Ecto neural progenitor cell (in vitro differentiated cells): Measurements from ENCODE around the gene JMJD6.
A peak's percentile ranks its signal among the peaks of the same experiment; 100 is the strongest.
"Not testable (repeated sequence)": the region's sequence is repeated elsewhere in the genome, so short reads cannot be mapped to it uniquely, and the experiment has no call there.

Experiments
- DNase-seq: peaks from one replicate; pipeline ENCODE4 v3.0.0-alpha.2; 2018; ENCODE audit warnings: low spot score

The JMJD6 gene

DNA sequence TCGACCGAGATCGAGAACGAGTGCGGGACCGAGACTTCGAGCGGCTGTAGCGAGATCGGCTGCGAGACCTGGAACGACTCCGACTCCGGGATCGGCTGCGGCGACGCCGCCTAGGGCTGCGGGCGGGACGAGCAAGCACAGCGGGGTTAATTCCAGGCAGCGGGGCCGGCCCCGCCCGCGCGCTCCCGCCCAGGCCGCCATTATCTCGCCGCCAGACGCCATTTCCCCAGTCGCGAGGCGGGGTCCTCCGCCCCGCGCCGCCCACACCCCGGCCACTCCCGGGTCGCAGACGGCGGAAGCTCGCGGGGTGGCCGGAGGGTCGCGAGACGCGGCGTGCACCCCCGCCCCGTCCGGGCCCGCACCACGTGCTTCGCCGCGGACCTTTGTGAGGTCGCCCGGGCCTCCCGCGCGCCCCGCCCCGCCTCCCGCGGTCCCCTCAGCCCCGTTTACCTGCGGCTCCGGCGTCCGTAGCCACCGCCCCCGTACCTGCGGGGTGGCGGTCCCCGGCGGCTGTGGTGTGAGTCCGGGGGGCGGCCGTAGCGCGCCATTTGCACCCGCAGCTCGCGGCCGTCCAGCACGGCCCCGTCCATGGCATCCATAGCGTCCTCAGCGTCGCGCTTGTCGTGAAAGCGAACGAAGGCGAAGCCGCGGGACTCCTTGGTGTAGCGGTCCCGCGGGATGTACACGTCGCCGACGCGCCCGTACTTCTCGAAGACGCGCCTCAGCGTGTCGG, 10.1 kb upstream of the JMJD6 start:
- DNase-seq = peak; percentile 92

DNA sequence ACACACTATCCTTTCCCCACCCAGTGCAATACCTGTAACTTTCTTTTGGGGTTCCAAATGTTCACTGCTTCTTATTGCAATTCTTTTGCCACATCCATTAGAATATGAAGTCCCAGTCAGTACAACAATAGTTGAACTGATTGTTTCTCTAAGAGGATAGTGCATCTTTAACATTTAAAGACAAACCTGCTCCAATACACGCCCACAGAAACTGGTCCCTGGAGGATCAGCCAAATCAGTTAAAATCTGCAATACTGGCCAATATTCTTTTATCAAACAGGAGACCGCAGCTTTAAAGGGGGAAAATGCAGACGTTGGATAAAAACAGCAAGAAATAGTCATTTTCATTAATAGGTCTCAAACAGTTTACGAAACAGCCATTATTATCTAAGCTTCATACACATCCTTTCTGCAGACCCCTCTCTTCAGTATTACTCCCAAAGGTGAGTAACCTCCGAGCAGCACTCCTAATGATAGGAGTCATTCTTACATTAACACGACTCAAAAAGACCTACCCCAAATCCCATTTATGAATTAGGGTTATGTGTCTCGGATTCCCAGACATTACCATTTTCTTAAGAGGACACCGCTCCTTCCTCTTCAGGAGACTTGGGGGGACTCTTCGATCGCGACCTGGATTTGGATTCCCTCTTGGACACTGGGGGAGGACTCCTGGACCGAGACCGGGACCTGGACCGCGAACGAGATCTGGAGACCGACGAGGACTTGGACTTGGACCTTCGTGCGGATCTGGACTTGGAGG, 9.4 kb upstream of the JMJD6 start:
- DNase-seq = no peak

DNA sequence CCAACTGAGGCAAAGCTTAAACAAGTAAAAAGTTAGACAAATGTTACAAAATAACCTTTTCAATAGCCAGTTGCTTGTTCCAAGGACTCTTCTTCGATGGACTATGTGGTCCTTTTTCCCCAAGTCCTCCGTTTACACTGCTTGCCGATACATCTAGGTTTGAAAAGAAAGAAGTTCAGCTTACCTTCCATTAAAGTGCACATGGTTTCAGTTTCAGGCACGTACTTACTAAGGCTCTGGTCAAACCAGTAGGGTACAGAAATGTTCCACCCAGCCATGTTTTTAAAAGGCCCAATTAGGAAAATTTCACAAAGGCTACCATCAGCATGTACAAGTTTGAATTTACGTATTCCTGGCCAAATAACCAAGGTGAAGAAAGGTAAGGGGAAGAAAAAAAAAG, 8.6 kb upstream of the JMJD6 start:
- no peak for DNase-seq

DNA sequence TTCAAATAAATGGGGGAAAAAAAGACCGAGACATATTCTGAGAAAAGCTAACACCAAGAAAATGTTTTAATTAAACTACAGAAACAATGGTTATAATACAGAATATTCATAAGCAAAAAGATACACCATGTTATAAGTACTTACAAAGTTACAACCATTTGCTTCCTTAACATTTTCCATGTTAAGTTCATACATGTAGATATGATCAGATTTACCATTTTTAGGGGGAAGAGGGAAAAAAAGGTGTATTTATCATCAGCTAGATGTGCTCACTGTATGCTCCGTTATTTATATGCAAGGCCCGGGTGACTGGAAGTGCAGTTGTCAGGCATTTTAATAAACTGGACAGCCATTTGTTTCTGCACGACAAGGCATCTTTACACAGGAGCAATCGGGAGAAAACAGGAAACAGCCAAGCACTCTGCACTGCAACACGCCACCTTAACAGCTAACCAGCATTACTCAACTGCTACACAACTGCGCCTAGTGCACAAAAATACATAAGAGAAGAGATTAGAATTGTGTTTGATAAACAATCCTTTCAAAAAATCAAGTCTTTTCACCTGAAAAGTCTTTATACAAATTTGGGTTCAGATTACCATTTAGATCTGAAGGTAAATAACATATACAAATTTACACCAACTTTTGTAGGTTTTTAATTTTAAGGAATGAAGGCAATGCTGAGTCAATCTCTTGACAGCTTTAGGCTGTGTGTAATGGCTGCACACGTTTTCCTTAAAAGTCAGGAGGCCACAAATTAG, 7.9 kb upstream of the JMJD6 start:
- no peak for DNase-seq

DNA sequence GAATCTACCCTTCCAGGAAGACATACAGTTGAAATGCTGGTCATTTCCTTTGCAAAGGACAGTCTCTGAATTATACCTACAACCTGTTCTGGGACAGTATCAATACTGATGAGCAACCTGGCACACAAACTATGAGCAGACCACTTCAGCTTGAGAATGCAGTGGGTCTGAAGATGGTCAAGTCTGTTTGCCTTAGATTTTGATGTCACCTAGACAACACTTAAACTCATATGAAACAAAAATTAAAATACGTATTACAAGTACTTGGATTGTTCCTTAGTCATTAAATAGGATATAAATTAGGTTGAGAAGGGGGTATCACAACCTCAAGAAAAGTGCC, 7.2 kb upstream of the JMJD6 start:
- DNase-seq = no peak

DNA sequence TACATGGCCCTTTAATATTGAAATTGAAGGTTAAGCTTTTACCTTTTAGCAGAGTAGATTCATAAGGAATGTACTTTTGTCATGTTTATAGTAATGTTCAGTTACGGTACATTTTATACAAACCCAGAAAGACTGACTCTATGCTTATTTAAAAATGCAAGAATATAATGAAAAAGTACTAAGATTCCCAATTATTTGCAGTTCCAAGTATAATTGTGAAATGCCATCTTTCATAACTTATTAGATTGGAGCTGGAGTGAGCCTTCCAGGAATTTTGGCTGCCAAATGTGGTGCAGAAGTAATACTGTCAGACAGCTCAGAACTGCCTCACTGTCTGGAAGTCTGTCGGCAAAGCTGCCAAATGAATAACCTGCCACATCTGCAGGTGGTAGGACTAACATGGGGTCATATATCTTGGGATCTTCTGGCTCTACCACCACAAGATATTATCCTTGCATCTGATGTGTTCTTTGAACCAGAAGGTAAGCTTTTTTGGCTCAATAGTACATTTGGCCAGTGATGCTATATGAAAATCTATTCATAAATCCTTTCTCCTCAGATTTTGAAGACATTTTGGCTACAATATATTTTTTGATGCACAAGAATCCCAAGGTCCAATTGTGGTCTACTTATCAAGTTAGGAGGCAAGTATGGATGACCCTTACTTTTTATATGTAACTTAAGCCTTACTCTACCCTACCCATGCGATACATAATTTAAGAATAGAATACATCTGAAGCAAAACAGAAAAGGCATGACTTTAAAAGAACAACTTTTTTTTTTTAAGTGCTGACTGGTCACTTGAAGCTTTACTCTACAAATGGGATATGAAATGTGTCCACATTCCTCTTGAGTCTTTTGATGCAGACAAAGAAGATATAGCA, 6.6 kb upstream of the JMJD6 start:
- no peak for DNase-seq

DNA sequence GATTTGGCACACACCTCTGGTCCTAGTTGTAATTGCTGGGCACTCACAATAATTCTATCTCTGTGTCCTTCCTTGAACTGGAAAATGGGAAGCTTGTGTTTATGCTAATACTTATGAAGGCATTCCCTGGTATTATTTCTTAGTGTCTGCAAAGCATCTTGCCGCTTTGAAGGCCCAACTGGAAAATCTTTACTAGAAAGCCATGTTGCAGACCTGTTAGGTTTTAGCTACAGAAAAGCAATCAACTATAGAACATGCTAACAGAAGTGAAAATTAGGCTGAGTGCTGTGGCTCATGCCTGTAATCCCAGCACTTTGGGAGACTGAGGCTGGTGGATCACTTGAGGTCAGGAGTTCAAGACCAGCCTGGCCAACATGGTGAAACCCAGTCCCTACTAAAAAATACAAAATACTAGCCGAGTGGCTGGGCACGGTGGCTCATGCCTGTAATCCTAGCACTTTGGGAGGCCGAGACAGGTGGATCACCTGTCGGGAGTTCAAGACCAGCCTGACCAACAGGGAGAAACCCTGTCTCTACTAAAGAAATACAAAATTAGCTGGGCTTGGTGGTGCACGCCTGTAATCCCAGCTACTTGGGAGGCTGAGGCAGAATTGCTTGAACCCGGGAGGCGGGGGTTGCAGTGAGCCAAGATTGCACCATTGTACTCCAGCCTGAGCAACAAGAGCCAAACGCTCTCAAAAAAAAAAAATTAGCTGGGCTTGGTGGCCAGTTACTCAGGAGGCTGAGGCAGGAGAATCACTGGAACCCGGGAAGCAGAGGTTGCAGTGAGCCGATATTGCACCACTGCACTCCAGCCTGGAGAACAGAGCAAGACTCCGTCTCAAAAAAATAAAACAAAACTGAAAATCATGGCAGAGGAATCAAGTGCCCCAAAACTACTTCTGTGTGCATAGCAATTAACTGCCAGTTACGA, 5.7 kb upstream of the JMJD6 start:
- not testable (repeated sequence) for DNase-seq

DNA sequence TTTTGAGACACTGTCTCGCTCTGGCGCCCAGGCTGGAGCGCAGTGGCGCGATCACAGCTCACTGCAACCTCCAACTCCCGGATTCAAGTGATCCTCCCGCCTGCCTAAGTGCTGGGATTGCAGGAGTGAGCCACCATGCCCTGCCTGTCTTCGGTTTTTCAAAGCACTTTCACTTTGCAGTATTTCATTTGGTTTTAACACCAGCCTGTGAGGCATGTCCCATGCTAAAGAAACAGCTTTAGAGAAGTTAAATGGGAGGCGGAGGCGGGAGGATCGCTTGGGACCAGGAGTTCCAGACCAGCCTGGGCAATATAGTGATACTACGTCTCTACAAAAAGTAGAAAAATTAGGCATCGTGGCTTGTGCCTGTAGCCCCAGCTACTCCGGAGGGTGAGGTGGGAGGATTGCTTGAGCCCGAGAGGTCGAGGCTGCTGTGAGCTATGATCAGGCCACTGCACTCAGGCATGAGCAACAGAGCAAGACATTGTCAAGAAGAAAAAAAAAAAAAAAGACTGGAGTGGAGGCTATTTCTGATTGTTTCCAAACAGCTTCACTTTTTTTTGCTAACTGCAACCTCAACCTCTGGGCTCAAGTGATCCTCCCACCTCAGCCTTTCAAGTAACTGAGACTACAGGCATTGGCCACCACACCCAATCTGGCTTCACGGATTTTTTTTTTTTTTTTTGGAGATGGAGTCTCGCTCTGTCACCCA, 1.5 kb upstream of the JMJD6 start:
- no peak for DNase-seq

DNA sequence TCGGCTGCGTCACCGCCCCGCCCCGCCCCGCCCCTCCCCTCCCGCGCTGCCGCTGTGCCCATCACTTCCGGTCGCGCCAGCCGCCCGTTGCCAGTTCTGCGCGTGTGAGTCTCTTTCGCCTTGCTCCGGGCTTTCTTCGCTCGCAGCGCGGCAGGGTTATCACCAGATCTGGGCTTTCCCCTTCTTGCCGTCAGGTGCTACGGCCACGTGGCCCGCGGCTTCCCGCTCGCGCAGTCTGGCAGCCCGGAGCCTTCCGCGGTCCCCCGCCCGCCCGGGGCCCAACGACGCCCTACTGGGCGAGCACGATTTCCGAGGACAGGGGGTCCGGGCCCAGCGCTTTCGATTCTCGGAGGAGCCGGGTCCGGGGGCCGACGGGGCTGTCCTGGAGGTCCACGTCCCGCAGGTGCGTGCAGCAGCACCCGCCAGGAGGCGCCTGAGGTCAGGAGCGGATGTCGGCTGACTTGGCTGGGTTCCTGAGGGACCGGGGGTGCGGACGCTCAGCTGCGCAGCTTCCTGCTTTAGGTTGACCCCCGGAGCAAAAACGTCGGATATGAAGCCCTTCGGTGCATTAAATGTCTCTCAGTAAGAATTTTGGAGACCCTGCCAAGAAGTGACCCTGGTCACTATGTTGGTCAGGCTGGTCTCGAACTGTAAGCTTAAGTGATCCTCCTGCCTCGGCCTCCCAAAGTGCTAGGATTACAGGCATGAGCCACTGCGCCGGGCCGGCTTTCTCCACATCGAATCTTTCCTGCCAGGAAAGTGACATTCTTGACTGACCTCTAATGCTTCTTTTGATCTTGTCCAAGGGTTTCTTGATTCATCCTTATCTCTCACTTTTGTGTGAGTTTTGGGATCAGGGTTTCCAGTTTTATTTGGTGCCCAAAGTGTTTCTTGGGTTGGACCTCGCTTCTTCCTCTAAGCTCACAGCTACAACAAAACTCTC, 641 bp upstream of the JMJD6 start, which contains the start of gene METTL23:
METTL23 (plus strand) TSS at position 64 of the 943 bp plus-strand sequence. CDS start 2,872 bp downstream, outside the sequence.
- peak; percentile 88 for DNase-seq

DNA sequence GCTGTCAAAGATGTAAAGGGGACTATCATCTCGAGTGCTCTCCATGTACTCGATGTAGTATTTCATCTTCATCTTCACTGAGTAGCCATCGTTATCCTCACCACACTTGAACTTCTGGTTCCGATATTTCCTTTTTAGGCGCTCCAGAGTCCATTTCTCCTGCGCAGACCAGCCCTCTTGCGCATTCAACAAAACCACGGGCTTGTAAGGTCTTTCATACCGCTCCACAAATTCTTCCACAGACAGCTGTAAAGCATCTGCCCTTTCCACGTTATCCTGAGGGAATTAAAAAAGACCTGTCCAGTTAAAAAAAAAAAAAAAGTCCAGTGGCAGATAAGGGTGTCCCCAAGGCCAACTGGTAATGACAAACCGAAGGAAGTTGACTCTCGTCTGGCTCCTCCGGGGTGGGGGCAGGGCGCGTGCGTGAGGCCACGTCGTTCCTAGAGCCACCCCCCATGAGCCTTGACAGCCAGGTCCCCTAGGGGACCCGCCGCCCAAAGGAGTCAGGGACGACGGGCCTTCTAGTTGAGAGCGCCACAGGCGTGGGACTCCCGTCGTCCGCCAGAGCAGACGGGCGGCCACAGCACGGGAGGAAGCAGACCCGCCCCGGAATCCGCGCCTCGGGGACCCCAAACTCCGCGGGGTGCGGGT, 701 bp downstream of the JMJD6 start:
- DNase-seq = no peak

DNA sequence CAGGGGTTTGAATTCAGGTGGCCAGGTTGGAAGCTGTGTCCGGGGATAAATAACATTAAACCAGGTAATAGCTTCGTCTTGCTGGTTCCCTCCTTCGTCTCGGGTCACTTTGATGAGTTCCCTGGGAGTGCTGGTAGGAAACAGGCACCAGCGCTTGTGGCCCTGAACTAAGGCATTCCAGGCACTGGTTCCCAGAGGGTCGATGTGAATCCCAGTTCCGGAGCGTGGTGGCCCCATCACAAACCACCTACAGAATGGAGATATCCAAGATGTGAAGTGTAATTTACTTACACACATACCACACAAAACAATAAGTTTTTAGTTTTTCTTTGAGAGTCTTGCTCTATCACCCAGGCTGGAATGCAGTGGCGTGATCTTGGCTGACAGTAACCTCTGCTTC, 2.6 kb downstream of the JMJD6 start:
- no peak for DNase-seq

DNA sequence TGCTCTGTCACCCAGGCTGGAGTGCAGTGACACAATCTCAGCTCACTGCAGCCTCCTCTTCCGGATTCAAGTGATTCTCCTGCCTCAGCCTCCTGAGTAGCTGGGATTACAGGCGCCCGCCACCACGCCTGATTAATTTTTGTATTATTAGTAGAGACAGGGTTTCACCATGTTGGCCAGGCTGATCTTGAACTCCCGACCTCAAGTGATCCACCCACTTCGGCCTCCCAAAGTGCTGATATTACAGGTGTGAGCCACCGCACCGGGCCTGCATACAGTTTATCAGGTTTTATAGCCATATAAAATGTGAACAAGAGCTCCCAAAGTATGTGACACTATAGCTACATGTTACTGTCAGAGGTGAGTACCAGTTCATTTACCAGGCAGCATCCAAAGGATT, 3.4 kb downstream of the JMJD6 start:
- DNase-seq = not testable (repeated sequence)

DNA sequence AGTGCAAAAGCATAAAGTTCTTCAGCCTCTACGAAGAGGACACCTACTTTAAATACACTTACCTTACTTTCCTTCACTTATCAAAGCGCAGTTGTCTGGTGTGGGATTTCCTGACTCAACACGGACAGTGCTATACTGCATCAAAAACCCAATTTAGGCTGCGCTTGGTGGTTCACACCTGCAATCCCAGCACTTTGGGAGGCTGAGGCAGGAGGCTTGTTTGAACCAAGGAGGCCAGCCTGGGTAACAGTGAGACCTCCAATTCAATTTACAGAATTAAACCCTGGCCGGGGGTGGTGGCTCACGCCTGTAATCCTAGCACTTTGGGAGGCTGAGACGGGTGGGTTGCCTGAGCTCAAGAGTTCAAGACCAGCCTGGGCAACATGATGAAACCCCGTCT, 4.1 kb downstream of the JMJD6 start:
- DNase-seq = no peak

DNA sequence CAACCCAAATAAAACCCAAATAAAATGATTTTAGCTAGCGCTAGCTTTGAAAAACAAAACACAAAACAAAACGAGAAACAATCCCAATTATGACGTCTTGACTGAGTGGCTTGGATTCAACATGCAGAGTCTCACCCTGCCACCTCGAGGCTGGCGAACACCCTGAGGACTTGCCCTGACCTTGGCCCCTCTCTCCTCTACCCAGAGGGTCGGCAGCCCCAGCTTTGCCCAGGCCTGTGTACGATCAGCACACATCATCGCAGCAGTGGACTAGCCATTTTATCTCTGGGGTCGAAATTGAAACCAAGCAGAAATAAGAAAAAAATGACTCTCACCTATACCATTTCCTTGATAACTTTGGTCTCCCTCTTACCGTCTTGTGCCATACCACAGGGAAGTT, 4.9 kb downstream of the JMJD6 start:
- no peak for DNase-seq

DNA sequence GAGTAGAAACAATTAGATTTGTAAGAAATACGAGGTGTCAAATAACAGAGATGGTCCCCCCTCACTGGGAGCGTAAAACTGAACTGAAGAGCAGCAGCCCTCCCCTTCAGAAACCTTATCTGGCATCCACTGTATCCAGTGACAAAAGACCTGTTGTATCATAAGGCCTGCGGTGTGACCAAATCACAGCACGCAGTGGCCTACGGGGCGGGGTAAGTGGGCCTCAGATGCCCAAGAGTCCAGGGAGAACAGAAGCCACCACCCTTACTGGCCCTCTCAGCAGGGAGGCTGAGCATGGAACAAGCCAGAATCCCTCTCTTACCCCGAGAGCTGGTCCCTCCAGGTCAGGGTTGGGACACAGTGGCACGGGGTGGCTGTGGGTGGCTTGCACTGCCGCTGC, 5.5 kb downstream of the JMJD6 start:
- DNase-seq = no peak

DNA sequence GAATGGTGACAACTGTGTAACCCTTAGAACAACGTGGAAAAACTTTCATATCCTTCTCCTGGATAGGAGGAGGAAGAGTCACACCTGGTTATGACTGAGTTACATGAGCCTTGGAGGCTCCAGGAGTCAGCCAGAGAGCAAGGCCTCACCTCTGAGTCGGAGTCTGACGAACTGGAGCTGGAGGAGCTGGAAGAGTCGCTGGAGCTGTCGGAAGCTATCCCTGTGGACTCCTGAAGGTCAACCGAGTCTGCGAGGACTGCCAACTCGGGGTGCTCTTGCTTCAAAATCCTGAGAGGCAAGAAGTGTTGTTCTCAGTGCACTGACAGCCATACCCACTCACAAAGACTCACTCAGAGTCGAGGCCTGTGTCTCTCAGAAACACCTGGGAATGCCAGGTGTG, 6.2 kb downstream of the JMJD6 start:
- DNase-seq = no peak

DNA sequence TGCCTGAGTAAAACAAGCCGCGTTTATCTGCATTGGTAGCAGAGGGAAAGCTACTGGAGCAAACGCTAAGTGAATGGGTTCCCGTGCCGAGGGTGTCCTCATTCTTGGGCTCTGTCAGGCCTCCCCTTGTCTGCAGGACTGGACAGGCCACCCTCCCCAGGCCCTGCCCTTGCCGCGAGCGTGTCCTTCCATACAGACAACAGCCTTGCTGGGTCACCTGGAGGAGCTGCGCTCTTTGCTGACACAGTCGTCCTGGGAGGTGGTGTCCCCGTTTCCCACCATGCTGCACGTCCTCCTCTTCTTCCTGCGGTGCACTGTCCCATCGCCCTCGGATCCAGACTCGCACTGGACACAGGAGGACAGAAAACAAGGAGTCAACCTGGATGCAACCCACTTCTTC, 7.9 kb downstream of the JMJD6 start:
- DNase-seq = no peak

DNA sequence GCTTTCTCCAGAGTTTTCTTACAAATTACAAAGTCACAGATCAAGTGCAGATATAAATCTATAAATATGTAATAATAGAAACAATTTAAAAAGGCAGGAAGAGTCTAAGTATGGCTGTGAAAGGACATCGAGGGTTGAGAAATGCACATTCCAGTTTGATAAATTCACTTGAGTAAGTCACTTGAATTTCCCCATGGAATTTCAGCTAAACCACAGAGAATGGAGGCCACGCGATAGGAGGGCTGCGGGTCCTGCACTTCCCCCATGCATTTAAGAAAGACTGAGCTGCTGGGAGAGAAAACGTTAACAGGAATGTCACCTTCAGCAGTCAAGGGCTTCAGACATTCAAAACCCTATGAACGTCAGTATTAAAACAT, 9.6 kb downstream of the JMJD6 start:
- DNase-seq = no peak
